H9 (cell line): ENCODE data around the gene KLC1. TPM values are rescaled to one million over a fixed set of nuclear protein-coding genes. Genes with fewer than 3 reads are reported as not detected.

Source experiments
- DNase-seq: peaks from one replicate; pipeline ENCODE4 v3.0.0-alpha.2; 2017
- H2AFZ ChIP-seq: one replicate; pipeline ENCODE4 v1.6.1; 2013; ENCODE audit warnings: mild to moderate bottlenecking, low read length, control low read depth, moderate library complexity
- H2AK5ac ChIP-seq: 2 replicates; pipeline ENCODE4 v1.6.1; 2013; ENCODE audit warnings: low read length, control low read depth, mixed read lengths; ENCODE audit not compliant: insufficient read length
- H2BK120ac ChIP-seq: one replicate; pipeline ENCODE4 v1.6.1; 2013; ENCODE audit warnings: low read depth, mild to moderate bottlenecking, low read length, control low read depth, inconsistent platforms; ENCODE audit not compliant: poor library complexity, severe bottlenecking
- H2BK12ac ChIP-seq: 2 replicates; pipeline ENCODE4 v1.6.1; 2013; ENCODE audit warnings: low read length, control low read depth, mixed read lengths, low read depth; ENCODE audit not compliant: insufficient read length
- H2BK15ac ChIP-seq: 2 replicates; pipeline ENCODE4 v1.6.1; 2013; ENCODE audit warnings: low read depth, low read length, control low read depth
- H2BK20ac ChIP-seq: one replicate; pipeline ENCODE4 v1.6.1; 2013; ENCODE audit warnings: low read depth, mild to moderate bottlenecking, low read length, control low read depth, inconsistent platforms; ENCODE audit not compliant: poor library complexity, severe bottlenecking
- H2BK5ac ChIP-seq: 2 replicates; pipeline ENCODE4 v1.6.1; 2013; ENCODE audit warnings: low read length, control low read depth, mixed read lengths; ENCODE audit not compliant: insufficient read length
- H3K14ac ChIP-seq: 2 replicates; pipeline ENCODE4 v1.6.1; 2013; ENCODE audit warnings: low read length, control low read depth; ENCODE audit not compliant: insufficient read depth
- H3K18ac ChIP-seq: 2 replicates; pipeline ENCODE4 v1.6.1; 2013; ENCODE audit warnings: low read depth, mild to moderate bottlenecking, mixed read lengths, low read length, control low read depth; ENCODE audit not compliant: insufficient read length
- H3K23ac ChIP-seq: 2 replicates; pipeline ENCODE4 v1.6.1; 2013; ENCODE audit warnings: low read length, control low read depth, mixed read lengths, low read depth; ENCODE audit not compliant: insufficient read length
- H3K23me2 ChIP-seq: 2 replicates; pipeline ENCODE4 v1.6.1; 2013; ENCODE audit warnings: low read depth, mild to moderate bottlenecking, mixed read lengths, low read length, control low read depth; ENCODE audit not compliant: insufficient read length, poor library complexity, severe bottlenecking
- H3K27ac ChIP-seq: 2 replicates; pipeline ENCODE4 v1.5.1; 2013; ENCODE audit warnings: low read length, control low read depth, mixed read lengths, low read depth; ENCODE audit not compliant: insufficient read length
- H3K27me3 ChIP-seq: 2 replicates; pipeline ENCODE4 v1.6.1; 2013; ENCODE audit warnings: low read length, control low read depth, inconsistent platforms; ENCODE audit not compliant: insufficient read depth
- H3K4ac ChIP-seq: 2 replicates; pipeline ENCODE4 v1.6.1; 2013; ENCODE audit warnings: low read depth, mild to moderate bottlenecking, control low read depth, inconsistent platforms, low read length, moderate library complexity
- H3K4me1 ChIP-seq: 2 replicates; pipeline ENCODE4 v1.6.1; 2013; ENCODE audit warnings: low read length, control low read depth, inconsistent platforms; ENCODE audit not compliant: insufficient read depth
- H3K4me2 ChIP-seq: 2 replicates; pipeline ENCODE4 v1.6.1; 2013; ENCODE audit warnings: low read length, control low read depth, mixed read lengths; ENCODE audit not compliant: insufficient read length, insufficient read depth
- H3K56ac ChIP-seq: 2 replicates; pipeline ENCODE4 v1.6.1; 2013; ENCODE audit warnings: low read depth, mild to moderate bottlenecking, mixed read lengths, low read length, control low read depth; ENCODE audit not compliant: insufficient read length
- H3K79me1 ChIP-seq: 2 replicates; pipeline ENCODE4 v1.6.1; 2013; ENCODE audit warnings: low read depth, mild to moderate bottlenecking, moderate library complexity, low read length, control low read depth, inconsistent platforms; ENCODE audit not compliant: insufficient read depth, poor library complexity, severe bottlenecking
- H3K79me2 ChIP-seq: 2 replicates; pipeline ENCODE4 v1.6.1; 2013; ENCODE audit warnings: low read length, control low read depth, inconsistent platforms; ENCODE audit not compliant: insufficient read depth
- H3K9ac ChIP-seq: 2 replicates; pipeline ENCODE4 v1.6.1; 2013; ENCODE audit warnings: low read length, control low read depth, mixed read lengths; ENCODE audit not compliant: insufficient read length; ENCODE audit errors: extremely low read depth
- H3K9me3 ChIP-seq: one replicate; pipeline ENCODE4 v1.6.1; 2013; ENCODE audit warnings: low read depth, low read length, inconsistent platforms; ENCODE audit not compliant: control insufficient read depth
- H3T11ph ChIP-seq: one replicate; pipeline ENCODE4 v1.6.1; 2013; ENCODE audit warnings: mild to moderate bottlenecking, low read length, control low read depth, inconsistent platforms
- H4K20me1 ChIP-seq: one replicate; pipeline ENCODE4 v1.6.1; 2013; ENCODE audit not compliant: control insufficient read depth, insufficient read length, insufficient read depth
- H4K5ac ChIP-seq: 2 replicates; pipeline ENCODE4 v1.6.1; 2013; ENCODE audit warnings: low read depth, mild to moderate bottlenecking, mixed read lengths, low read length, control low read depth; ENCODE audit not compliant: insufficient read length
- H4K8ac ChIP-seq: replicated peaks from 2 replicates; pipeline ENCODE4 v1.6.1; 2013; ENCODE audit warnings: low read length, control low read depth, mixed read lengths, low read depth; ENCODE audit not compliant: insufficient read length
- H4K91ac ChIP-seq: 2 replicates; pipeline ENCODE4 v1.6.1; 2013; ENCODE audit warnings: low read depth, mild to moderate bottlenecking, moderate library complexity, mixed read lengths, low read length, control low read depth; ENCODE audit not compliant: insufficient read length
- H3K27ac Mint-ChIP-seq, 3 experiments: 2 replicates in 2 of 3; 3 replicates in 1 of 3; pipeline ENCODE4 v1.8.0; 2020 to 2021; ENCODE audit warnings: mixed read lengths in 3 of 3, mild to moderate bottlenecking in 1 of 3, moderate library complexity in 1 of 3
- H3K27me3 Mint-ChIP-seq: 2 replicates; pipeline ENCODE4 v1.8.0; 2021; ENCODE audit warnings: low read depth, mild to moderate bottlenecking, moderate library complexity, mixed read lengths
- H3K36me3 Mint-ChIP-seq, 3 experiments: 2 replicates in 2 of 3; 3 replicates in 1 of 3; pipeline ENCODE4 v1.8.0; 2020 to 2021; ENCODE audit warnings: low read depth in 3 of 3, mixed read lengths in 3 of 3; ENCODE audit not compliant: insufficient read depth in 1 of 3
- H3K4me1 Mint-ChIP-seq, 2 experiments: 2 replicates each; pipeline ENCODE4 v1.8.0; 2020; ENCODE audit warnings: mixed read lengths in 2 of 2
- H3K4me3 Mint-ChIP-seq, 2 experiments: 2 replicates in 1 of 2; 3 replicates in 1 of 2; pipeline ENCODE4 v1.8.0; 2020 to 2021; ENCODE audit warnings: mild to moderate bottlenecking in 2 of 2, mixed read lengths in 2 of 2, moderate library complexity in 1 of 2
- H3K9me3 Mint-ChIP-seq, 2 experiments: 2 replicates in 1 of 2; 3 replicates in 1 of 2; pipeline ENCODE4 v1.8.0; 2020; ENCODE audit warnings: mild to moderate bottlenecking in 2 of 2, mixed read lengths in 2 of 2, moderate library complexity in 1 of 2
- WGBS: extraction: QIAGEN DNeasy Blood & Tissue Kit; methylation state at CpG from one replicate; pipeline ENCODE4 v1.1.7; 2013; ENCODE audit warnings: missing lambda C conversion rate, low lambda C conversion rate, mixed read lengths; ENCODE audit not compliant: insufficient read length; ENCODE audit errors: extremely low coverage; 5-methylcytosine and 5-hydroxymethylcytosine counted together
- total RNA-seq: library from RNA; stranded (reverse); gene quantifications from 2 replicates; pipeline ENCODE4 v1.2.1, GENCODE V29; 2021
- TF ChIP-seq, protein P1 (sequence below): fragments of 200-600 bp; sonication (generic); conservative IDR thresholded peaks from 3 replicates; pipeline ENCODE4 v1.8.0; 2021; ENCODE audit warnings: antibody characterized with exemption, mild to moderate bottlenecking

Gene KLC1
- total RNA-seq, 1 experiment from 2014 or later: 143 TPM

- Histone ChIP-seq H3K79me2 (no peaks in the 10 kb centered on the region), H3K56ac (no peak overlapping the region), H3K4me2 (no peak overlapping the region), H3T11ph (no peak overlapping the region), H3K18ac (no peak overlapping the region), H3K14ac (no peak overlapping the region), H3K4ac (no peak overlapping the region), H2BK12ac (no peak overlapping the region), H3K9ac (no peak overlapping the region), H2BK20ac (no peak overlapping the region), H4K20me1 (no peaks in the 10 kb centered on the region), H3K27me3 (no peaks in the 10 kb centered on the region), H3K23me2 (no peaks in the 10 kb centered on the region), H2AFZ (no peak overlapping the region), H3K23ac (no peak overlapping the region), H2BK120ac (no peak overlapping the region), H2BK15ac (no peak overlapping the region), H3K9me3 (no peaks in the 10 kb centered on the region), H4K5ac (no peak overlapping the region), H2AK5ac (no peak overlapping the region), H2BK5ac (no peak overlapping the region), H4K8ac (no peak overlapping the region), H4K91ac (no peak overlapping the region), H3K79me1 (no peaks in the 10 kb centered on the region), H3K4me1 (no peaks in the 10 kb centered on the region; the same call in 1 of the 2 replicates), H3K27ac (no peak overlapping the region)
- WGBS: no CpG with 5 or more reads among the region's 15 CpGs
- Mint-ChIP-seq H3K36me3 (peaks cover 32 to 58% (median 58%) of the 10 kb centered on the region in 3 experiments; a peak in 6 of 7 replicates), H3K9me3 (no peaks in the 10 kb centered on the region; a peak in 2 of 5 replicates), H3K27ac (peak overlapping the region in 2 of 3 experiments; percentile 73 to 75; a peak in 5 of 7 replicates), H3K27me3 (no peaks in the 10 kb centered on the region; the same call in 1 of the 2 replicates), H3K4me1 (peaks cover 0 to 6% of the 10 kb centered on the region in 2 experiments), H3K4me3 (no peak overlapping the region)
- no peak for DNase-seq
- TF ChIP-seq, protein P1, sequence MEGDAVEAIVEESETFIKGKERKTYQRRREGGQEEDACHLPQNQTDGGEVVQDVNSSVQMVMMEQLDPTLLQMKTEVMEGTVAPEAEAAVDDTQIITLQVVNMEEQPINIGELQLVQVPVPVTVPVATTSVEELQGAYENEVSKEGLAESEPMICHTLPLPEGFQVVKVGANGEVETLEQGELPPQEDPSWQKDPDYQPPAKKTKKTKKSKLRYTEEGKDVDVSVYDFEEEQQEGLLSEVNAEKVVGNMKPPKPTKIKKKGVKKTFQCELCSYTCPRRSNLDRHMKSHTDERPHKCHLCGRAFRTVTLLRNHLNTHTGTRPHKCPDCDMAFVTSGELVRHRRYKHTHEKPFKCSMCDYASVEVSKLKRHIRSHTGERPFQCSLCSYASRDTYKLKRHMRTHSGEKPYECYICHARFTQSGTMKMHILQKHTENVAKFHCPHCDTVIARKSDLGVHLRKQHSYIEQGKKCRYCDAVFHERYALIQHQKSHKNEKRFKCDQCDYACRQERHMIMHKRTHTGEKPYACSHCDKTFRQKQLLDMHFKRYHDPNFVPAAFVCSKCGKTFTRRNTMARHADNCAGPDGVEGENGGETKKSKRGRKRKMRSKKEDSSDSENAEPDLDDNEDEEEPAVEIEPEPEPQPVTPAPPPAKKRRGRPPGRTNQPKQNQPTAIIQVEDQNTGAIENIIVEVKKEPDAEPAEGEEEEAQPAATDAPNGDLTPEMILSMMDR: no peak
These were observed 76.1 kb downstream of the KLC1 start for GRCh38 chr14:103705118-103705503.
